ENCODE data around the gene METAP2. TPM values are rescaled to one million over a fixed set of nuclear protein-coding genes. Genes with fewer than 3 reads are reported as not detected.

Gene METAP2
- total RNA-seq, 2 donors from 2014 or later = 38.2 to 55.0 TPM

GRCh38 chr12:95458761-95459160, 15.2 kb upstream of the METAP2 start:
- no peak for TF ChIP-seq CTCF (IDR thresholded peaks at IDR 0.05)
- TF ChIP-seq POLR2A (IDR thresholded peaks at IDR 0.05) = no peak
- Histone ChIP-seq H3K4me3 (no peak overlapping the region), H3K9me3 (peaks cover 0 to 16% (median 0%) of the 10 kb centered on the region in 3 donors), H3K36me3 (replicated peaks in 1 of 2; ENCODE audit: insufficient read depth in 1 of 2, low read depth in 2 of 2) (no peaks in the 10 kb centered on the region), H3K27me3 (no peaks in the 10 kb centered on the region), H3K4me1 (peaks cover 25% of the 10 kb centered on the region), H3K27ac (no peak overlapping the region)
- 48 to 59% methylated on average over 2 of the region's 2 CpGs for WGBS, 2 donors
- ATAC-seq (no peak), DNase-seq (no peak)
- intact Hi-C loops (cut with DNase I) = no loop called here

- intact Hi-C loops (cut with DNase I) = no loop called here
These were observed 14.6 kb upstream of the METAP2 start for GRCh38 chr12:95459310-95459709.

DNA sequence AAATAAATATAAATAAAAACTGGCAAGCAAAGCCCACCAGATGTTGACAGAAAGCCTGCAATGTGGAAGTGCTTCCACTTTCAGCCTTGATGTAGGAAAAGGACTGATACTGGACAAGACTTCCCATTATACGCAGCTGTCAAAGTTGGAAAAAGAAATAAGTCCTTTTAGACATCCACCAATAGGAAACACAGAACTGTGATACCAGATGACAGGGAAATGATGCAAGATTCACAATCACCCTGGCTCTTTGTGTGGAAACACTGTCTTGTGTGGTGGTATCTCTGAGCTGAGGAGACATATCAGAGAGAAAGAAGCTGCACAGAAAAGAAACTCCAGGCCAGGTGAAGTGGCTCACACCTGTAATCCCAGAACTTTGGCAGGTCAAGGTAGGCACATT, 13.8 kb upstream of the METAP2 start:
- Histone ChIP-seq H3K4me3 (no peak overlapping the region), H3K4me1 (peaks cover 11% of the 10 kb centered on the region), H3K27me3 (no peaks in the 10 kb centered on the region), H3K36me3 (replicated peaks in 1 of 2; ENCODE audit: insufficient read depth in 1 of 2, low read depth in 2 of 2) (no peaks in the 10 kb centered on the region), H3K9me3 (peaks cover 0 to 16% (median 0%) of the 10 kb centered on the region in 3 donors), H3K27ac (no peak overlapping the region)
- WGBS, 2 donors = 90 to 95% methylated on average over 1 of the region's 1 CpG
- no peak for DNase-seq
- intact Hi-C loops (cut with DNase I) = no loop called here
- no peak for ATAC-seq
- TF ChIP-seq POLR2A (IDR thresholded peaks at IDR 0.05) (no peak), CTCF (IDR thresholded peaks at IDR 0.05) (no peak)

More at GRCh38 chr12:95459310-95459709, 14.6 kb upstream of the METAP2 start:
- ATAC-seq (no peak), DNase-seq (no peak)
- TF ChIP-seq CTCF (IDR thresholded peaks at IDR 0.05) (no peak), POLR2A (IDR thresholded peaks at IDR 0.05) (no peak)
- WGBS, 2 donors = 91 to 94% methylated on average over 3 of the region's 3 CpGs
- H3K9me3 ChIP-seq = peaks cover 0 to 16% (median 0%) of the 10 kb centered on the region in 3 donors
- no peaks in the 10 kb centered on the region for H3K36me3 ChIP-seq (replicated peaks in 1 of 2; ENCODE audit: insufficient read depth in 1 of 2, low read depth in 2 of 2)
- no peaks in the 10 kb centered on the region for H3K27me3 ChIP-seq
- H3K27ac ChIP-seq = no peak overlapping the region
- no peak overlapping the region for H3K4me3 ChIP-seq
- peaks cover 19% of the 10 kb centered on the region for H3K4me1 ChIP-seq

GRCh38 chr12:95460896-95461295, 13.1 kb upstream of the METAP2 start:
- H3K4me1 ChIP-seq = peaks cover 3% of the 10 kb centered on the region
- H3K9me3 ChIP-seq = peaks cover 0 to 16% (median 0%) of the 10 kb centered on the region in 3 donors
- TF ChIP-seq POLR2A (IDR thresholded peaks at IDR 0.05) = no peak
- no peak for TF ChIP-seq CTCF (IDR thresholded peaks at IDR 0.05)
- ATAC-seq (no peak), DNase-seq (no peak)
- 79 to 88% methylated on average over 1 of the region's 1 CpG for WGBS, 2 donors
- H3K27me3 ChIP-seq = no peaks in the 10 kb centered on the region
- H3K27ac ChIP-seq = no peak overlapping the region
- H3K4me3 ChIP-seq = no peak overlapping the region
- no peaks in the 10 kb centered on the region for H3K36me3 ChIP-seq (replicated peaks in 1 of 2; ENCODE audit: insufficient read depth in 1 of 2, low read depth in 2 of 2)
- intact Hi-C loops (cut with DNase I) = no loop called here

GRCh38 chr12:95462081-95462480, 11.9 kb upstream of the METAP2 start:
- Histone ChIP-seq H3K4me1 (no peaks in the 10 kb centered on the region), H3K27ac (no peak overlapping the region), H3K36me3 (replicated peaks in 1 of 2; ENCODE audit: insufficient read depth in 1 of 2, low read depth in 2 of 2) (no peaks in the 10 kb centered on the region), H3K27me3 (no peaks in the 10 kb centered on the region), H3K9me3 (peaks cover 0 to 9% (median 0%) of the 10 kb centered on the region in 3 donors), H3K4me3 (no peak overlapping the region)
- TF ChIP-seq POLR2A (IDR thresholded peaks at IDR 0.05) (no peak), CTCF (IDR thresholded peaks at IDR 0.05) (no peak)
- DNase-seq (no peak), ATAC-seq (no peak)
- 79 to 81% methylated on average over 4 of the region's 4 CpGs for WGBS, 2 donors
- intact Hi-C loops (cut with DNase I) = no loop called here
